Fibroblast of lung (primary cell): ENCODE results near the gene SEPTIN14. TPM values are rescaled to one million over a fixed set of nuclear protein-coding genes. Genes with fewer than 3 reads are reported as not detected.

Source experiments
- polyA plus RNA-seq, 2 donors: library from polyadenylated mRNA; depleted of rRNA in 1 of 2; stranded (reverse) in 1 of 2; unstranded in 1 of 2; fragments of >200 nt; gene quantifications; 2 replicates each; pipeline ENCODE4 v1.2.1, GENCODE V29; 2011 to 2012; ENCODE audit warnings: missing spikeins in 1 of 2
- total RNA-seq: library from RNA; depleted of rRNA; stranded (reverse); fragments of >200 nt; gene quantifications from 2 replicates; pipeline ENCODE4 v1.2.1, GENCODE V29; 2014

SEPTIN14 gene
- total and polyA plus RNA-seq, 2 donors (not counting 1 experiment from before 2014, with no cell fraction given) = not detected

Other genes with a start within 250 kb of the SEPTIN14 start
- gene ZNF713, start 24.7 kb upstream of the SEPTIN14 start, total RNA-seq = 2.8 and 3.0 TPM in 2 replicates
- gene ZNF713, start 24.7 kb upstream of the SEPTIN14 start, polyA plus RNA-seq = 1.4 and 1.5 TPM in 2 replicates
- gene MRPS17, start 89.1 kb upstream of the SEPTIN14 start, total RNA-seq = 17.5 and 20.8 TPM in 2 replicates
- gene MRPS17, start 89.1 kb upstream of the SEPTIN14 start, polyA plus RNA-seq = 14.6 and 19.4 TPM in 2 replicates
- gene NIPSNAP2, start 101.8 kb upstream of the SEPTIN14 start, total RNA-seq = 32.4 and 42.4 TPM in 2 replicates
- 58.6 and 65.0 TPM in 2 replicates for gene NIPSNAP2, start 101.8 kb upstream of the SEPTIN14 start, polyA plus RNA-seq
- gene PSPH, start 188.7 kb upstream of the SEPTIN14 start, total RNA-seq = 61.1 and 74.3 TPM in 2 replicates
- 14.4 and 19.9 TPM in 2 replicates for gene PSPH, start 188.7 kb upstream of the SEPTIN14 start, polyA plus RNA-seq
- gene CCT6A, start 189.0 kb upstream of the SEPTIN14 start, total RNA-seq = 158 and 168 TPM in 2 replicates
- 172 and 266 TPM in 2 replicates for gene CCT6A, start 189.0 kb upstream of the SEPTIN14 start, polyA plus RNA-seq
- 199 and 229 TPM in 2 replicates for gene SUMF2, start 201.5 kb upstream of the SEPTIN14 start, total RNA-seq
- gene SUMF2, start 201.5 kb upstream of the SEPTIN14 start, polyA plus RNA-seq = 118 and 163 TPM in 2 replicates
- gene PHKG1, start 230.2 kb upstream of the SEPTIN14 start, total RNA-seq = 0.77 and 1.3 TPM in 2 replicates
- 0.23 and 0.41 TPM in 2 replicates for gene PHKG1, start 230.2 kb upstream of the SEPTIN14 start, polyA plus RNA-seq
- 224 and 338 TPM in 2 replicates for gene CHCHD2, start 243.7 kb upstream of the SEPTIN14 start, total RNA-seq
- gene CHCHD2, start 243.7 kb upstream of the SEPTIN14 start, polyA plus RNA-seq = 232 and 313 TPM in 2 replicates